GM23338 (cell line): Measurements from ENCODE around the gene LUZP2. TPM values are rescaled to one million over a fixed set of nuclear protein-coding genes. Genes with fewer than 3 reads are reported as not detected.

ENCODE experiments used
- ATAC-seq: fragments of 200-7000 bp; cut with Tn5 transposase; 3 replicates; pipeline ENCODE4 v1.9.1; 2020
- DNase-seq: peaks from one replicate; pipeline ENCODE4 v3.0.0-alpha.2; 2015; ENCODE audit warnings: low spot score
- H2AFZ ChIP-seq: fragments of 200-600 bp; sonication (generic); 2 replicates; pipeline ENCODE4 v1.8.0; 2016; ENCODE audit warnings: antibody characterized with exemption, mild to moderate bottlenecking, moderate library complexity
- H3F3A ChIP-seq: fragments of 200-600 bp; sonication (generic); replicated peaks from 2 replicates; pipeline ENCODE4 v1.8.0; 2017; ENCODE audit warnings: antibody characterized with exemption, mixed run types, low read depth
- H3K27ac ChIP-seq: fragments of 200-600 bp; sonication (generic); 2 replicates; pipeline ENCODE4 v1.6.1; 2016; ENCODE audit warnings: low read depth
- H3K27me3 ChIP-seq: fragments of 200-600 bp; sonication (generic); 2 replicates; pipeline ENCODE4 v1.8.0; 2016; ENCODE audit warnings: mild to moderate bottlenecking, mixed run types, moderate library complexity; ENCODE audit not compliant: insufficient read depth
- H3K36me3 ChIP-seq: fragments of 200-600 bp; sonication (generic); 2 replicates; pipeline ENCODE4 v1.8.0; 2016; ENCODE audit warnings: mild to moderate bottlenecking; ENCODE audit not compliant: insufficient read depth
- H3K4me1 ChIP-seq: fragments of 200-600 bp; sonication (generic); 2 replicates; pipeline ENCODE4 v1.8.0; 2016; ENCODE audit warnings: mild to moderate bottlenecking, moderate library complexity; ENCODE audit not compliant: insufficient read depth
- H3K4me2 ChIP-seq: fragments of 200-600 bp; sonication (generic); 2 replicates; pipeline ENCODE4 v1.7.1; 2017; ENCODE audit warnings: mixed run types
- H3K4me3 ChIP-seq: fragments of 200-600 bp; sonication (generic); 2 replicates; pipeline ENCODE4 v1.6.1; 2016; ENCODE audit warnings: mixed run types
- H3K79me2 ChIP-seq: fragments of 200-600 bp; sonication (generic); replicated peaks from 2 replicates; pipeline ENCODE4 v1.8.0; 2017; ENCODE audit warnings: mild to moderate bottlenecking; ENCODE audit not compliant: insufficient read depth
- H3K9me2 ChIP-seq: fragments of 200-600 bp; sonication (generic); 2 replicates; pipeline ENCODE4 v1.8.0; 2017; ENCODE audit not compliant: insufficient read depth
- H4K20me1 ChIP-seq: fragments of 200-600 bp; sonication (generic); replicated peaks from 2 replicates; pipeline ENCODE4 v1.8.0; 2017; ENCODE audit warnings: mild to moderate bottlenecking; ENCODE audit not compliant: insufficient read depth
- H3K27ac Mint-ChIP-seq: 2 replicates; pipeline ENCODE4 v1.8.0; 2020; ENCODE audit warnings: inconsistent platforms, mild to moderate bottlenecking, moderate library complexity, mixed read lengths
- H3K27me3 Mint-ChIP-seq: 3 replicates; pipeline ENCODE4 v1.8.0; 2022; ENCODE audit warnings: low read depth, mild to moderate bottlenecking, moderate library complexity, mixed read lengths, inconsistent platforms; ENCODE audit not compliant: insufficient read depth, poor library complexity
- H3K36me3 Mint-ChIP-seq: 3 replicates; pipeline ENCODE4 v1.8.0; 2021; ENCODE audit warnings: low read depth, mild to moderate bottlenecking, inconsistent platforms, moderate library complexity, mixed read lengths
- H3K4me1 Mint-ChIP-seq: 3 replicates; pipeline ENCODE4 v1.8.0; 2020; ENCODE audit warnings: mild to moderate bottlenecking, inconsistent platforms, mixed read lengths
- H3K4me3 Mint-ChIP-seq: 3 replicates; pipeline ENCODE4 v1.8.0; 2021; ENCODE audit warnings: moderate library complexity, mild to moderate bottlenecking, inconsistent platforms, mixed read lengths
- H3K9me3 Mint-ChIP-seq: 3 replicates; pipeline ENCODE4 v1.8.0; 2020; ENCODE audit warnings: moderate library complexity, mild to moderate bottlenecking, inconsistent platforms, mixed read lengths
- ZNF114 ChIP-seq: fragments of 250-450 bp; sonication (Bioruptor Pico); IDR thresholded peaks from 2 replicates; pipeline ENCODE4 v1.5.0; 2020; ENCODE audit warnings: mild to moderate bottlenecking, moderate library complexity
- ZNF462 ChIP-seq: fragments of 250-450 bp; sonication (Bioruptor Pico); IDR thresholded peaks from 2 replicates; pipeline ENCODE4 v1.5.0; 2020; ENCODE audit warnings: mild to moderate bottlenecking, moderate library complexity
- polyA plus RNA-seq: library from polyadenylated mRNA; unstranded; fragments of >200 nt; fragmentation: Nextera tagmentation; extraction: Ambion mirVana; gene quantifications from 2 replicates; pipeline ENCODE4 v1.2.1, GENCODE V29; 2016
- total RNA-seq: library from RNA; depleted of rRNA; stranded (reverse); fragments of >200 nt; shearing (Covaris generic); gene quantifications from 2 replicates; pipeline ENCODE4 v1.2.3, GENCODE V29; 2014
- TF ChIP-seq, protein P1 (sequence below), 2 experiments: fragments of 200-600 bp in 1 of 2; sonication (generic) in 1 of 2; conservative IDR thresholded peaks; 2 replicates each; pipeline versions ENCODE4 v1.5.1 to v1.6.1; 2016 to 2017; ENCODE audit warnings: antibody characterized with exemption in 2 of 2, low read depth in 2 of 2, mild to moderate bottlenecking in 2 of 2, moderate library complexity in 1 of 2

The LUZP2 gene
- total and polyA plus RNA-seq, 2 experiments from 2014 or later, result 2.0 to 9.2 TPM

- DNase-seq, result no peak
- H3F3A ChIP-seq, result no peaks in the 10 kb centered on the region
- H3K4me3 ChIP-seq, result no peak overlapping the region
- no peaks in the 10 kb centered on the region for H3K4me1 ChIP-seq
- Mint-ChIP-seq H3K27ac (no peak overlapping the region), H3K9me3 (no peaks in the 10 kb centered on the region), H3K36me3 (no peaks in the 10 kb centered on the region), H3K4me3 (no peak overlapping the region), H3K4me1 (no peaks in the 10 kb centered on the region), H3K27me3 (no peaks in the 10 kb centered on the region)
- H3K27me3 ChIP-seq, result no peaks in the 10 kb centered on the region
- ATAC-seq, result no peak
- no peaks in the 10 kb centered on the region for H3K36me3 ChIP-seq
- no peak overlapping the region for H3K4me2 ChIP-seq
- H4K20me1 ChIP-seq, result no peaks in the 10 kb centered on the region
- no peaks in the 10 kb centered on the region for H3K79me2 ChIP-seq
- no peaks in the 10 kb centered on the region for H3K9me2 ChIP-seq
- no peak overlapping the region for H3K27ac ChIP-seq
- no peak for TF ChIP-seq ZNF114
- H2AFZ ChIP-seq, result no peak overlapping the region
Measured at GRCh38 chr11:24870048-24870447, 373.2 kb downstream of the LUZP2 start.

DNA sequence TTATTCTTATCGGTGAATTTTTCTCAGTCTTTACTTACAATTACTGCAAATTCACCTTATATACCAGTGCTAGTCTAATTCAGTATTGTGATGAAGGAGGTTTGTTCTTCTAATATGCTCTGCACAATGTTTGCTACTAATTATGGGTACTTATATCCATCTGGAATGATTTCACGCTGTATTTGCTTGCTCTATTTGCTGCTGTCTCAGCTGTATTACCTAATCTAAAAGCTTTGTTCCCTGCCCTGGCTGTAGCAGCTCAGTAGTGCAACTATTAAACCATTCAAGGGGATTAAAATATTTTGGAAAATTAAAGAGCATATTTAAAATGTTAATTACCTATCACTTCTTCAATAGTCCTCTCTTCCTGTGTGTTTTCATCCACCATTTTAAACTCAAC, 375.3 kb downstream of the LUZP2 start:
- Mint-ChIP-seq H3K27ac (no peak overlapping the region), H3K4me1 (no peaks in the 10 kb centered on the region), H3K9me3 (0 out of 3 replicates have a peak, but pooled peaks cover 2% of the 10 kb centered on the region), H3K36me3 (no peaks in the 10 kb centered on the region), H3K4me3 (no peak overlapping the region), H3K27me3 (no peaks in the 10 kb centered on the region)
- TF ChIP-seq, protein P1, sequence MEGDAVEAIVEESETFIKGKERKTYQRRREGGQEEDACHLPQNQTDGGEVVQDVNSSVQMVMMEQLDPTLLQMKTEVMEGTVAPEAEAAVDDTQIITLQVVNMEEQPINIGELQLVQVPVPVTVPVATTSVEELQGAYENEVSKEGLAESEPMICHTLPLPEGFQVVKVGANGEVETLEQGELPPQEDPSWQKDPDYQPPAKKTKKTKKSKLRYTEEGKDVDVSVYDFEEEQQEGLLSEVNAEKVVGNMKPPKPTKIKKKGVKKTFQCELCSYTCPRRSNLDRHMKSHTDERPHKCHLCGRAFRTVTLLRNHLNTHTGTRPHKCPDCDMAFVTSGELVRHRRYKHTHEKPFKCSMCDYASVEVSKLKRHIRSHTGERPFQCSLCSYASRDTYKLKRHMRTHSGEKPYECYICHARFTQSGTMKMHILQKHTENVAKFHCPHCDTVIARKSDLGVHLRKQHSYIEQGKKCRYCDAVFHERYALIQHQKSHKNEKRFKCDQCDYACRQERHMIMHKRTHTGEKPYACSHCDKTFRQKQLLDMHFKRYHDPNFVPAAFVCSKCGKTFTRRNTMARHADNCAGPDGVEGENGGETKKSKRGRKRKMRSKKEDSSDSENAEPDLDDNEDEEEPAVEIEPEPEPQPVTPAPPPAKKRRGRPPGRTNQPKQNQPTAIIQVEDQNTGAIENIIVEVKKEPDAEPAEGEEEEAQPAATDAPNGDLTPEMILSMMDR (conservative IDR thresholded peaks at IDR 0.05; ENCODE audit: low read depth in 2 of 2), result no peak
- no peak for TF ChIP-seq ZNF462
- H3K4me1 ChIP-seq, result no peaks in the 10 kb centered on the region
- no peaks in the 10 kb centered on the region for H4K20me1 ChIP-seq
- H3K27ac ChIP-seq, result no peak overlapping the region
- no peaks in the 10 kb centered on the region for H3K79me2 ChIP-seq
- no peak overlapping the region for H3K4me2 ChIP-seq
- no peak overlapping the region for H3K4me3 ChIP-seq
- H3K27me3 ChIP-seq, result no peaks in the 10 kb centered on the region
- no peak overlapping the region for H2AFZ ChIP-seq
- no peaks in the 10 kb centered on the region for H3F3A ChIP-seq
- H3K9me2 ChIP-seq, result no peaks in the 10 kb centered on the region
- no peak for ATAC-seq
- no peak for DNase-seq
- H3K36me3 ChIP-seq, result no peaks in the 10 kb centered on the region
